ENCODE data around the gene CCDC187. TPM values are rescaled to one million over a fixed set of nuclear protein-coding genes. Genes with fewer than 3 reads are reported as not detected.
"Not testable (repeated sequence)": the region's sequence is repeated elsewhere in the genome, so short reads cannot be mapped to it uniquely, and the experiment has no call there.

CCDC187 gene
- not detected in 2 replicates for total RNA-seq (2022)
- Bru-seq, nascent RNA = not detected
- BruChase-seq, experiment 1, labeled RNA remaining after a 6-hour chase = percentile 11 among the genes with signal in this experiment
- percentile 2 among the genes with signal in this experiment for BruChase-seq, experiment 2, labeled RNA remaining after a 2-hour chase
- long read RNA-seq = 0 reads

DNA sequence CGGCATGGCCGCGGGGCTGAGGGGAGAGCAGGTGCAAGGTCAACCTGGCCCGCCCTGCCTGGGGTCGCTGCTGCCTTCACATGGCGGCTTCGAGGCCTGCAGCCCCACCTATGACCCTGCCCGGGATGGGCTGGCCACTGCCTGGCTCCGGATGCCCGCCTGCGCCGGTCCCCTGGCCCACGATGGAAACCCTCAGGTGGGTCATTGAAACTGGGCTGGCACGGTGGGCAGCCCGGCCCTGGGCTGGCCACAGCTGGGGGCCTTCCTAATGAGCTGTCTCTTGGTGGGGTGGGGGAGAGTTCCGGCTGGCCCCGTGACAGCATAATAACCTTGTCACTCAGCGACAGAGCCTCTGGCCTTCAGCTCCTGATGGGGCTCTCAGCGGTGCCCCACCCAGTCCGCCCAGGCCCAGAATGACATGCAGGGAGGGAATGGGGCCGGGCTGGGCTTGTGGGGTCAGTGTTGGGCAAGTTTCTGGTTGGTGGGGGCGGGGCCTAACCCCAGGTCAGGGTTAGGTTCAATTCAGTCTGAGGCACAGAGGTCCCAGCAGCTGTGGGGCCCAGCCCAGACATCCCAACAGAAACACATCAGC is at the start of gene CCDC187:
TSS of gene CCDC187 (minus strand) at position 270 of the 592 bp plus-strand sequence. CDS start at position 6, 264 bp downstream.
- no TSS peak for BruUV-seq (replicated peaks)
- TF ChIP-seq, protein P1, sequence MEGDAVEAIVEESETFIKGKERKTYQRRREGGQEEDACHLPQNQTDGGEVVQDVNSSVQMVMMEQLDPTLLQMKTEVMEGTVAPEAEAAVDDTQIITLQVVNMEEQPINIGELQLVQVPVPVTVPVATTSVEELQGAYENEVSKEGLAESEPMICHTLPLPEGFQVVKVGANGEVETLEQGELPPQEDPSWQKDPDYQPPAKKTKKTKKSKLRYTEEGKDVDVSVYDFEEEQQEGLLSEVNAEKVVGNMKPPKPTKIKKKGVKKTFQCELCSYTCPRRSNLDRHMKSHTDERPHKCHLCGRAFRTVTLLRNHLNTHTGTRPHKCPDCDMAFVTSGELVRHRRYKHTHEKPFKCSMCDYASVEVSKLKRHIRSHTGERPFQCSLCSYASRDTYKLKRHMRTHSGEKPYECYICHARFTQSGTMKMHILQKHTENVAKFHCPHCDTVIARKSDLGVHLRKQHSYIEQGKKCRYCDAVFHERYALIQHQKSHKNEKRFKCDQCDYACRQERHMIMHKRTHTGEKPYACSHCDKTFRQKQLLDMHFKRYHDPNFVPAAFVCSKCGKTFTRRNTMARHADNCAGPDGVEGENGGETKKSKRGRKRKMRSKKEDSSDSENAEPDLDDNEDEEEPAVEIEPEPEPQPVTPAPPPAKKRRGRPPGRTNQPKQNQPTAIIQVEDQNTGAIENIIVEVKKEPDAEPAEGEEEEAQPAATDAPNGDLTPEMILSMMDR (IDR thresholded peaks at IDR 0.05; ENCODE audit: unreplicated experiment) = no peak
- no peak for DNase-seq (ENCODE audit: unreplicated experiment)
- intact Hi-C loops (cut with micrococcal nuclease) = no loop called here
- Mint-ChIP-seq H3K9me3 (ENCODE audit: unreplicated experiment) (no peaks in the 10 kb centered on the region), H3K27ac (ENCODE audit: low read depth, unreplicated experiment) (no peak within 1 kb of the TSS), H3K36me3 (ENCODE audit: insufficient read depth, unreplicated experiment) (no peaks in the 10 kb centered on the region), H3K27me3 (ENCODE audit: insufficient read depth, unreplicated experiment) (peaks cover 8% of the 10 kb centered on the region), H3K4me3 (ENCODE audit: unreplicated experiment) (no peak within 1 kb of the TSS), H3K4me1 (ENCODE audit: insufficient read depth, unreplicated experiment) (no peaks in the 10 kb centered on the region)
- CTCF ChIA-PET = no interaction called here
- POLR2A ChIA-PET = no interaction called here

DNA sequence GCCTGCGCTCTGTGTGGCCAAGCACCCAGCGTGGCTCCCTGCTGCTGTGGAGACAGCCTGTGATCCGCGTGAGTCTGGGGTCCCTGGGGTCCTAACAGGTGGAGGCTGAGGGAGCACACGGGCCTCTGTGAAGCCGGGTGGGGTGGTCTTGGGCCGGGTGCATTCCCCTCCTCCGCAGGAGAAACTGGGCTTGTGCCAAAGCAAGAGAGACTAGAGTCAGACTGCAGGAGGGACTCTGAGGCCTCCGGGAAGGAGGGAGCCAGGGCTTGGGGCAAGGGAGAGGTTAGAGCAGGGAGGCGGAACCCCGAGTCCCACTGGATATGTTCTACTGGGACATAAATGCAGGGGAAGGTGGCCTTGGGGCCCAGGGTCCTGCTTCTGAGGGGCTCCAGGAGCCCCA is 49.2 kb upstream of the CCDC187 start:
- H3K27me3 Mint-ChIP-seq (ENCODE audit: insufficient read depth, unreplicated experiment) = no peaks in the 10 kb centered on the region
- H3K36me3 Mint-ChIP-seq (ENCODE audit: insufficient read depth, unreplicated experiment) = peaks cover 8% of the 10 kb centered on the region
- BruUV-seq (replicated peaks) = no TSS peak
- ChIA-PET POLR2A (no interaction called here), CTCF (interaction anchor here (0.6 kb wide), 1 partner anchor 200 kb away, joined by 3 read pairs; no protein-coding TSS in a partner anchor)
- peaks cover 5% of the 10 kb centered on the region for H3K4me1 Mint-ChIP-seq (ENCODE audit: insufficient read depth, unreplicated experiment)
- H3K4me3 Mint-ChIP-seq (ENCODE audit: unreplicated experiment) = no peak overlapping the region
- H3K9me3 Mint-ChIP-seq (ENCODE audit: unreplicated experiment) = no peaks in the 10 kb centered on the region
- intact Hi-C loops (cut with micrococcal nuclease) = no loop called here
- TF ChIP-seq, protein P1 (IDR thresholded peaks at IDR 0.05; ENCODE audit: unreplicated experiment) = no peak
- DNase-seq (ENCODE audit: unreplicated experiment) = no peak
- H3K27ac Mint-ChIP-seq (ENCODE audit: low read depth, unreplicated experiment) = no peak overlapping the region

DNA sequence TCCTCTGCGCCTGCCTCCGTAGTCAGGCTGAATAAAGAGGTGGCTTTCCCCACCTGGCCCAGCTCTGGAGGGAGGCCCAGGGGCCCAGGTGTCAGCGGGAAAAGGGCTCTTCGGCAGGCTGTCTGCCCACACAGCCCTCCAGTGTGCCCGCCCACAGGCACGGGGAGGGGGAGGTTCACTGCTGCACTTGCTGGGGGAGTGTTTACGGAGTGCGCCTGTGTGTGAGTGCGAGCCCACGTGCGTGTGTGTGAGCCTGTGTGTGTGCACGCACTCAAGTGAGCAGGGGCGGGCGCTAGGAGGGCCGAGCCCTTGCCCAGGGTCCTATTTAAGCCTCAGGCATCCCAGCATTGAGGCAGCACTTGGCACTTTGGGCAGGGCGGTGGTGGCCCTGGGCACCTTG is 48.8 kb upstream of the CCDC187 start:
- DNase-seq (ENCODE audit: unreplicated experiment) = no peak
- peaks cover 8% of the 10 kb centered on the region for H3K36me3 Mint-ChIP-seq (ENCODE audit: insufficient read depth, unreplicated experiment)
- H3K27me3 Mint-ChIP-seq (ENCODE audit: insufficient read depth, unreplicated experiment) = no peaks in the 10 kb centered on the region
- H3K27ac Mint-ChIP-seq (ENCODE audit: low read depth, unreplicated experiment) = no peak overlapping the region
- no peaks in the 10 kb centered on the region for H3K9me3 Mint-ChIP-seq (ENCODE audit: unreplicated experiment)
- CTCF ChIA-PET = no interaction called here
- H3K4me3 Mint-ChIP-seq (ENCODE audit: unreplicated experiment) = no peak overlapping the region
- H3K4me1 Mint-ChIP-seq (ENCODE audit: insufficient read depth, unreplicated experiment) = peaks cover 5% of the 10 kb centered on the region
- TF ChIP-seq, protein P1 (IDR thresholded peaks at IDR 0.05; ENCODE audit: unreplicated experiment) = no peak
- POLR2A ChIA-PET = interaction anchor here (0.6 kb wide), 1 partner anchor 17 kb away, joined by 3 read pairs; no protein-coding TSS in a partner anchor
- no TSS peak for BruUV-seq (replicated peaks)
- intact Hi-C loops (cut with micrococcal nuclease) = no loop called here

DNA sequence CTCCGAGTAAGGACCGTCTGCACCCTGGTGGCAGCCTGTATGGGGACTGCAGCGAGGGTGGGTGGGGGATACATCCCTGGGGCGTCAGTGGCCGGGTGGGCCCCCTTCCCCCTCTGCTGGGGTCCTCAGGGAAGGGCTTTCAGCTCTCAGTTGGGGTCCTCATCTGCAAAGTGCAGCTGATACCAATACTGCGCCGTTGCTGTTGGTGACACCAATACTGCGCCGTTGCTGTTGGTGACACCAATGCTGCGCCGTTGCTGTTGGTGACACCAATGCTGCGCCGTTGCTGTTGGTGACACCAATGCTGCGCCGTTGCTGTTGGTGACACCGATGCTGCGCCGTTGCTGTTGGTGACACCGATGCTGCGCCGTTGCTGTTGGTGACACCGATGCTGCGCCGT is 48.0 kb upstream of the CCDC187 start:
- DNase-seq (ENCODE audit: unreplicated experiment); H3K4me3 Mint-ChIP-seq (ENCODE audit: unreplicated experiment); BruUV-seq (replicated peaks); H3K27ac Mint-ChIP-seq (ENCODE audit: low read depth, unreplicated experiment); H3K27me3 Mint-ChIP-seq (ENCODE audit: insufficient read depth, unreplicated experiment); H3K4me1 Mint-ChIP-seq (ENCODE audit: insufficient read depth, unreplicated experiment); H3K36me3 Mint-ChIP-seq (ENCODE audit: insufficient read depth, unreplicated experiment); H3K9me3 Mint-ChIP-seq (ENCODE audit: unreplicated experiment); intact Hi-C loops (cut with micrococcal nuclease): not testable (repeated sequence)
- POLR2A ChIA-PET = interaction anchor here (0.6 kb wide), 1 partner anchor 18 kb away, joined by 3 read pairs; no protein-coding TSS in a partner anchor
- CTCF ChIA-PET = interaction anchor here (0.6 kb wide), 1 partner anchor 1159 kb away, joined by 4 read pairs; no protein-coding TSS in a partner anchor

Measured in MCF 10A (cell line).